ENCODE data around the gene MED29. TPM values are rescaled to one million over a fixed set of nuclear protein-coding genes. Genes with fewer than 3 reads are reported as not detected.
A peak's percentile ranks its signal among the peaks of the same experiment; 100 is the strongest.

The MED29 gene
- total and polyA plus RNA-seq, 2 of the 13 experiments (the other 11 are each of a cell fraction or from before 2014, with no cell fraction given): 14.0 to 19.7 TPM

GRCh38 chr19:39445196-39446111 is 54.3 kb downstream of the MED29 start, which contains the start of gene SUPT5H (continued):
- TF ChIP-seq ZBTB33 (CRISPR knock-in tag; IDR thresholded peaks at IDR 0.05) (peak; percentile 51; the same call in 1 of the 2 replicates), SUZ12 (IDR thresholded peaks at IDR 0.05; ENCODE audit: low read depth, low read length) (no peak), ARID3A (IDR thresholded peaks at IDR 0.05; ENCODE audit: low read depth, low read length) (no peak), HNF1B (CRISPR knock-in tag; IDR thresholded peaks at IDR 0.05) (peak; percentile 96), ZBTB2 (CRISPR knock-in tag; IDR thresholded peaks at IDR 0.05; ENCODE audit: low read depth) (peak; percentile 77), STAG1 (CRISPR knock-in tag; IDR thresholded peaks at IDR 0.05) (no peak), ETV6 (CRISPR knock-in tag; conservative IDR thresholded peaks at IDR 0.05) (peak; percentile 43; the same call in 1 of the 2 replicates), RBM22 (optimal IDR thresholded peaks at IDR 0.05; ENCODE audit: low read length) (no peak), KLF9 (CRISPR knock-in tag; IDR thresholded peaks at IDR 0.05; ENCODE audit: low read depth) (peak; percentile 40; the same call in 1 of the 2 replicates), ZNF816 (CRISPR knock-in tag; IDR thresholded peaks at IDR 0.05; ENCODE audit: borderline replicate concordance) (peak; percentile 81; the same call in 1 of the 2 replicates), ZKSCAN5 (CRISPR knock-in tag; IDR thresholded peaks at IDR 0.05) (no peak), ZNF180 (CRISPR knock-in tag; IDR thresholded peaks at IDR 0.05; ENCODE audit: borderline replicate concordance, low read depth) (no peak), PHF8 (CRISPR knock-in tag; IDR thresholded peaks at IDR 0.05) (peak; percentile 85)
- TF ChIP-seq, protein P1, sequence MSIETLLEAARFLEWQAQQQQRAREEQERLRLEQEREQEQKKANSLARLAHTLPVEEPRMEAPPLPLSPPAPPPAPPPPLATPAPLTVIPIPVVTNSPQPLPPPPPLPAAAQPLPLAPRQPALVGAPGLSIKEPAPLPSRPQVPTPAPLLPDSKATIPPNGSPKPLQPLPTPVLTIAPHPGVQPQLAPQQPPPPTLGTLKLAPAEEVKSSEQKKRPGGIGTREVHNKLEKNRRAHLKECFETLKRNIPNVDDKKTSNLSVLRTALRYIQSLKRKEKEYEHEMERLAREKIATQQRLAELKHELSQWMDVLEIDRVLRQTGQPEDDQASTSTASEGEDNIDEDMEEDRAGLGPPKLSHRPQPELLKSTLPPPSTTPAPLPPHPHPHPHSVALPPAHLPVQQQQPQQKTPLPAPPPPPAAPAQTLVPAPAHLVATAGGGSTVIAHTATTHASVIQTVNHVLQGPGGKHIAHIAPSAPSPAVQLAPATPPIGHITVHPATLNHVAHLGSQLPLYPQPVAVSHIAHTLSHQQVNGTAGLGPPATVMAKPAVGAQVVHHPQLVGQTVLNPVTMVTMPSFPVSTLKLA (IDR thresholded peaks at IDR 0.05): peak; percentile 62

Measured in HepG2 (cell line).